Kasumi-1 (cell line): ENCODE results near the gene WNT5A.
A peak's percentile ranks its signal among the peaks of the same experiment; 100 is the strongest.

ENCODE experiments used
- DNase-seq, 2 experiments: peaks; one replicate each; lab custom pipeline; 2025; lab: John Stamatoyannopoulos, UW

Gene WNT5A

GRCh38 chr3:55446850-55447249 is 40.3 kb downstream of the WNT5A start:
- DNase-seq: no peak

GRCh38 chr3:55445551-55445950 is 41.6 kb downstream of the WNT5A start:
- no peak for DNase-seq

- no peak for DNase-seq
Observed at GRCh38 chr3:55443346-55443745, 43.8 kb downstream of the WNT5A start.

- DNase-seq: no peak
Observed at GRCh38 chr3:55442861-55443260, 44.2 kb downstream of the WNT5A start.

- DNase-seq: no peak
Observed at GRCh38 chr3:55441499-55441898, 45.6 kb downstream of the WNT5A start.

- DNase-seq: no peak
Observed at GRCh38 chr3:55440104-55440708, 46.9 kb downstream of the WNT5A start.

- no peak for DNase-seq
Observed at GRCh38 chr3:55439657-55440056, 47.4 kb downstream of the WNT5A start.

- no peak for DNase-seq
Observed at GRCh38 chr3:55436644-55437043, 50.5 kb downstream of the WNT5A start.

GRCh38 chr3:55435491-55435890 is 51.6 kb downstream of the WNT5A start:
- DNase-seq: no peak

- peak in 1 of 2 experiments; percentile 3 for DNase-seq
Observed at GRCh38 chr3:55434789-55435188, 52.3 kb downstream of the WNT5A start.

GRCh38 chr3:55431041-55431440 is 56.1 kb downstream of the WNT5A start:
- no peak for DNase-seq

GRCh38 chr3:55427739-55428138 is 59.4 kb downstream of the WNT5A start:
- DNase-seq: no peak

- DNase-seq: no peak
Observed at GRCh38 chr3:55426486-55426885, 60.6 kb downstream of the WNT5A start.

- no peak for DNase-seq
Observed at GRCh38 chr3:55423782-55424181, 63.3 kb downstream of the WNT5A start.

GRCh38 chr3:55417211-55417610 is 69.9 kb downstream of the WNT5A start:
- DNase-seq: no peak

- no peak for DNase-seq
Observed at GRCh38 chr3:55416331-55416821, 70.7 kb downstream of the WNT5A start.
